ENCODE data around the gene SLC13A4. TPM values are rescaled to one million over a fixed set of nuclear protein-coding genes. Genes with fewer than 3 reads are reported as not detected.

SLC13A4 gene
- total RNA-seq, 1 donor from 2014 or later = 0.08 TPM

DNA sequence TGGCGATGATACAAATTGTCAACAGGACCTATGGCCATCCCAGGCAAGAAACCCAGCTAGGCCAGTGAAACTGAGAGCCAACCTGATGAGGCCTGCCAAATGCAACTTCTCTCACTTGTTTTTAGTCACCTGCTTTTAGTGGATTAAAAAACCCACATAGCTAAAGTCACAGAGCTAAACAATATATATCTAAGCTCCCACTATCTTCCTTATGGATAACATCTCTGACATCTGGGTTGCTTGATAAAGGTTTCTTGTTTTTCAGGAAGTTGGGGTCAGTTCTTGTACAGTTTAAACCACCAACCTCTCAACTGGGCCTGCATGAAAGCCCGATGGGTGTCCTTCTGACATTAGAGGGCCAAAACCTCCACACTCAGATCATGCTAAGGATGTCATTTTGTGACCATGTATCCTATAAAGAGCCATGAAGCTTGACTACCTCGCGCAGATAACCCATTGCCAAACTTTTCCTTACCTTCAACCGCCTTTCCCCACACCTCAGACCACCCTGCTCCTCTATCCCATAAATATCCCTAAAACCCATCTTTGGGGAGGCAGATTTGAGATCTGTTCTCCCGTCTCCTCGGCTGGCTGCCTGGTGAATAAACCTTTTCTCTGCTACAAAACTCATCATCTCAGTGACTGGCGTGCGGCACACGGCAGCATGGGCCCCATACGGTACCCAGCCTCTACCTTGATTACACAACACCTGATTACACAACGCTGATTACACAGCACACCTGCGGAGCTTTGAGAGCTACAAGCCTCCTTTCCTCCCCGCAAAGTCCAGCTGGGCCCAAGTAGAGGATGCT is 66.5 kb downstream of the SLC13A4 start:
- H3K4me3 ChIP-seq (ENCODE audit: low read depth, low read length) = peak overlapping the region; percentile 97
- no peaks in the 10 kb centered on the region for H3K27me3 ChIP-seq (ENCODE audit: control insufficient read depth, insufficient read depth, low read length)
- TF ChIP-seq, protein P1, sequence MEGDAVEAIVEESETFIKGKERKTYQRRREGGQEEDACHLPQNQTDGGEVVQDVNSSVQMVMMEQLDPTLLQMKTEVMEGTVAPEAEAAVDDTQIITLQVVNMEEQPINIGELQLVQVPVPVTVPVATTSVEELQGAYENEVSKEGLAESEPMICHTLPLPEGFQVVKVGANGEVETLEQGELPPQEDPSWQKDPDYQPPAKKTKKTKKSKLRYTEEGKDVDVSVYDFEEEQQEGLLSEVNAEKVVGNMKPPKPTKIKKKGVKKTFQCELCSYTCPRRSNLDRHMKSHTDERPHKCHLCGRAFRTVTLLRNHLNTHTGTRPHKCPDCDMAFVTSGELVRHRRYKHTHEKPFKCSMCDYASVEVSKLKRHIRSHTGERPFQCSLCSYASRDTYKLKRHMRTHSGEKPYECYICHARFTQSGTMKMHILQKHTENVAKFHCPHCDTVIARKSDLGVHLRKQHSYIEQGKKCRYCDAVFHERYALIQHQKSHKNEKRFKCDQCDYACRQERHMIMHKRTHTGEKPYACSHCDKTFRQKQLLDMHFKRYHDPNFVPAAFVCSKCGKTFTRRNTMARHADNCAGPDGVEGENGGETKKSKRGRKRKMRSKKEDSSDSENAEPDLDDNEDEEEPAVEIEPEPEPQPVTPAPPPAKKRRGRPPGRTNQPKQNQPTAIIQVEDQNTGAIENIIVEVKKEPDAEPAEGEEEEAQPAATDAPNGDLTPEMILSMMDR (IDR thresholded peaks at IDR 0.05; ENCODE audit: insufficient read depth, low read length, poor library complexity, severe bottlenecking) = no peak
- no peak for DNase-seq (ENCODE audit: low read depth)
- H3K36me3 ChIP-seq (ENCODE audit: control insufficient read depth, insufficient read depth, low read length) = no peaks in the 10 kb centered on the region

DNA sequence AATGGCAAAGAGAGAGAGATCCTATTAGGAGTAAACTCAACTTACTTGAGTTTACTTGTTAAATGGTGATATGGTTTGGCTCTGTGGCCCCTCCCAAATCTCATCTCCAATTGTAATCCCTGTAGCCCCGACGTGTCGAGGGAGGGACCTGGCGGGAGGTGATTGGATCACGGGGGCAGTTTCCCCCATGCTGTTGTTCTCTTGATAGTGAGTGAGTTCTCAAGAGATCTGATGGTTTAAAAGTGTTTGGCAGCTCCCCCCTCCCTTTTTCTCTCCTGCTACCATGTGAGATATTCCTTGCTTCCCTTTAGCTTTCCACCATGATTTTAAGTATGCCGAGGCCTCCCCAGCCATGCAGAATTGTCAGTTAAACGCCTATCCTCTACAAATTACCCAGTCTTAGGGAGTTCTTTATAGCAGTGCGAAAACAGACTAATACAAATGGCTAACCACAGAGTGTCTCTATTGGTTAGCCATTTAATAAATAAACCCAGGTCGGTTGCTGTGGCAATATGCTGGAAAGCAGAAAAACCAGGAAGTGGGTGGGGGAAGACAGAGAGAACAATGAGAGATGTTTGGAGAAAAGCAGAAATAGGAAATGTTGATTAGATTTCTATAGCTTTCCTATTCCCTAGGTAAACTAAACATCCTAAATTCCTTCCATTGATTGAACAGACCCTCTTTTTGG is 68.7 kb downstream of the SLC13A4 start:
- H3K4me3 ChIP-seq (ENCODE audit: low read depth, low read length) = no peak overlapping the region
- TF ChIP-seq, protein P1 (IDR thresholded peaks at IDR 0.05; ENCODE audit: insufficient read depth, low read length, poor library complexity, severe bottlenecking) = no peak
- peak; percentile 50 for DNase-seq (ENCODE audit: low read depth)
- no peaks in the 10 kb centered on the region for H3K27me3 ChIP-seq (ENCODE audit: control insufficient read depth, insufficient read depth, low read length)
- H3K36me3 ChIP-seq (ENCODE audit: control insufficient read depth, insufficient read depth, low read length) = no peaks in the 10 kb centered on the region

DNA sequence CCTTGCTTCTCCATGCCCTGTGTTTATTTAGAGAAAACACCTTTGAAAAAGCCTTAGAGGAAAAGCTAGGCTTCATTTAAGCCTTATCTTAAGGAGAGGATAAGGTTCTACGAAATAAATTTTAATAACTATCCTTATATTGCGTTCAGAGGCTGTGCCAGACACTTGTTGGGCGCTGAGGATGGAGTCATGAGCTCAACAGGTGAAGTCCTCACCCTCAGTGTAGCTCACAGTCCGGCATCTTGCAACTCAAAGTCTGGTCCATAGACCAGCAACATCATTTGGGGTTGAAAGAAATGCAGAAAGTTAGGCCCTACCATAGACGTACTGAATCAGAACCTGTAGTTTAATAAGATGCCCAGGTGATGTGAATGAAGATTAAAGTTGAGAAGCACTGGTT is 69.4 kb downstream of the SLC13A4 start:
- no peaks in the 10 kb centered on the region for H3K36me3 ChIP-seq (ENCODE audit: control insufficient read depth, insufficient read depth, low read length)
- DNase-seq (ENCODE audit: low read depth) = no peak
- no peak overlapping the region for H3K4me3 ChIP-seq (ENCODE audit: low read depth, low read length)
- no peaks in the 10 kb centered on the region for H3K27me3 ChIP-seq (ENCODE audit: control insufficient read depth, insufficient read depth, low read length)
- TF ChIP-seq, protein P1 (IDR thresholded peaks at IDR 0.05; ENCODE audit: insufficient read depth, low read length, poor library complexity, severe bottlenecking) = no peak

DNA sequence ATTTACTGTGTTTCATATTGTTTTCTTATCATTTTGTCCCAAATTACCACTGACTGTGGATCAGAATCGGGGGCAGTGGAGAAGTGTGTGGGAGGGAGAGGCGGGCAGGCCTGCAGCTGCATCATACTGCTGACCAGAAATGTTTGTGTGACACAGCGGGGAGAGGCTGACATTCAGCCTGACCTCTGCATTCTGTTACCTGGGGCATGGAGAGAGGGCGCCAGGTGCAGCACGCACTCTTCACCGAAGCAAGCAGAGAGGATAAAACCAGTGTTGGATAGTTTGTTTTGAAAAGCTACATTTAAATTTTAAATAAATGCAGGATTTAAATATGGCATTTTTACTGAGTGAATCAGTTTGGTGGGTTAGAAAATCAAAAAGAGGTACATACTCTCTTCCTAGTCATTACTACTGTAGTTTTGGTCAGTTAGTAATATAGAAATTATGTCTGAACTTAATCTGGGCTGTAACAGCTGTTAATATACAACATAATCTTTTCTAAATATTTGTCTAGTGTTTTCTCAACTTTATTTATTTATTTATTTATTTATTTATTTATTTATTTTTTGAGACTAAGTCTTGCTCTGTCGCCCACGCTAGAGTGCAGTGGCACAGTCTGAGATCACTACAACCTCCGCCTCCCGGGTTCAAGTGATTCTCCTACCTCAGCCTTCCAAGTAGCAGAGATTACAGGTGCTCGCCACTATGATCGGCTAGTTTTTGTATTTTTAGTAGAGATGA is 74.5 kb downstream of the SLC13A4 start:
- H3K36me3 ChIP-seq (ENCODE audit: control insufficient read depth, insufficient read depth, low read length) = peaks cover 1% of the 10 kb centered on the region
- TF ChIP-seq, protein P1 (IDR thresholded peaks at IDR 0.05; ENCODE audit: insufficient read depth, low read length, poor library complexity, severe bottlenecking) = no peak
- DNase-seq (ENCODE audit: low read depth) = no peak
- no peak overlapping the region for H3K4me3 ChIP-seq (ENCODE audit: low read depth, low read length)
- no peaks in the 10 kb centered on the region for H3K27me3 ChIP-seq (ENCODE audit: control insufficient read depth, insufficient read depth, low read length)

DNA sequence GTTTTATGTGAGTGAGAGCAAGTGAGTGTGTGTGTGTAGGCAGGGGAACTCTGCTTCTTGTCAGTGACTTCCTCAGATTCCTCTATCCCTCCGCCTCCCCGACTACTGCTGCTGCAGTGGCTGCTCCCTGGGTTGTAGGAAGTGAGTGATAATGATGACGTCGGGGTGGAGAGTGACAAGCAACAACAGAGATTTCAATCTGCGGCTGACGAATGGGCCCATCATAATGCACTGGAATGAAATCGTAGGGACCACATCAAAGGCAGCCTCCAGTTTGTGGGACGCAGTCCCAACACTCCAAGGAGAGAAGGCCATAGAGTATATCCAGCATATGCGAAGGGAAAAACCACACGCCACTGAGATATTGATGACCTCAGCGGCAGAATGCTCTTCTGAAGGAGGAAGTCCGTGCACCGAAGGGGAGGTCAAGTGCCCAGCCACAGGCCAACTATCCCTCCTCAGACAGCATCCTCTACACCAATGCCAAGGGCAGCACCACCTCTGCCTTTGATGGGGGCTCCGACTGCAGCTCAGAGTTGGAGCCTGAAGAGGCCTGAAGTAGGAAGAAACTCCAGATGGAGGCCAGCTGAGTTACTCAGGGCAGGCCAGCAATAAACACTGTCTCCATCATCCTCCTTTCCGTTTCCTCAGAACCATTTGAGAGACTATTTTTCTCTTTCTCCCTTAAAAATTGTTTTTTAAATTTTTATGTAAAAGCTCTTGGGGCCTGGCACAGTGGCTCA is 77.0 kb downstream of the SLC13A4 start:
- Histone ChIP-seq H3K4me3 (ENCODE audit: low read depth, low read length) (no peak overlapping the region), H3K27me3 (ENCODE audit: control insufficient read depth, insufficient read depth, low read length) (no peaks in the 10 kb centered on the region), H3K36me3 (ENCODE audit: control insufficient read depth, insufficient read depth, low read length) (peaks cover 1% of the 10 kb centered on the region)
- no peak for DNase-seq (ENCODE audit: low read depth)
- TF ChIP-seq, protein P1 (IDR thresholded peaks at IDR 0.05; ENCODE audit: insufficient read depth, low read length, poor library complexity, severe bottlenecking) = no peak

Data from kidney epithelial cell (primary cell).